NB4 (cell line): ENCODE results near the gene TMIE.

ENCODE experiments used
- MYC ChIP-seq: IDR thresholded peaks from 2 replicates; pipeline ENCODE4 v1.6.1; 2011; ENCODE audit warnings: low read depth, low read length
- POLR2A ChIP-seq: IDR thresholded peaks from 2 replicates; pipeline ENCODE4 v1.6.1; 2011; ENCODE audit warnings: mild to moderate bottlenecking; ENCODE audit not compliant: insufficient read length; ENCODE audit errors: extremely low read depth
- TF ChIP-seq, protein P1 (sequence below): IDR thresholded peaks from one replicate; pipeline ENCODE4 v1.5.1; 2012; ENCODE audit warnings: low read depth, low read length
- TF ChIP-seq, protein P2 (sequence below): IDR thresholded peaks from 2 replicates; pipeline ENCODE4 v1.6.1; 2011; ENCODE audit warnings: low read depth, low read length

DNA sequence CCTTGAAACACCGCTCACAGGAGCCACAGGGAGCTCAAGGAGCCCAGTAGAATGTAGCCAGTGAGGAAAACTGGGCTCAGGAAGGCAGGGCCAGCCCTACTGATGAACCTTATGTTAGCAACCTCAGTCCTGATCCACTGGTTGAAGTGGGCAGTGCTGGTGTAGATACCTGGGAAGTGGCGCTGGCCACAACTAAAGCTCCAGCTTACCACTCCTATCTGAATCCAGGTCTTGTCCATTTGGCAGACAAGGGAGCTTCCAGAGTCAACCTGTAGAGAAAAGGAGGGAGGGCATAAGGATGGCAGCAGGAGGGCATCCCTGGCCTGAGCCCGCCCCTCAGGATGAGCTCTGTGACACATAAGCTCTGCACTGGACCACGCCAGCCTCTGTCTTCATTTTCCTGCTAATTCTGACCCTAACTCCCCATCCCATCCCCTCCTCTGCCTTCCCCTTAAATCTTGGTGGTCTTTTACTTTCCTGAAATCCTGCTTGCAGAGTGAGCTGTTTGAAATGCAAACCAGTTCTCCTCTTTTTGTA lies 18.6 kb downstream of the TMIE start:
- TF ChIP-seq, protein P1, sequence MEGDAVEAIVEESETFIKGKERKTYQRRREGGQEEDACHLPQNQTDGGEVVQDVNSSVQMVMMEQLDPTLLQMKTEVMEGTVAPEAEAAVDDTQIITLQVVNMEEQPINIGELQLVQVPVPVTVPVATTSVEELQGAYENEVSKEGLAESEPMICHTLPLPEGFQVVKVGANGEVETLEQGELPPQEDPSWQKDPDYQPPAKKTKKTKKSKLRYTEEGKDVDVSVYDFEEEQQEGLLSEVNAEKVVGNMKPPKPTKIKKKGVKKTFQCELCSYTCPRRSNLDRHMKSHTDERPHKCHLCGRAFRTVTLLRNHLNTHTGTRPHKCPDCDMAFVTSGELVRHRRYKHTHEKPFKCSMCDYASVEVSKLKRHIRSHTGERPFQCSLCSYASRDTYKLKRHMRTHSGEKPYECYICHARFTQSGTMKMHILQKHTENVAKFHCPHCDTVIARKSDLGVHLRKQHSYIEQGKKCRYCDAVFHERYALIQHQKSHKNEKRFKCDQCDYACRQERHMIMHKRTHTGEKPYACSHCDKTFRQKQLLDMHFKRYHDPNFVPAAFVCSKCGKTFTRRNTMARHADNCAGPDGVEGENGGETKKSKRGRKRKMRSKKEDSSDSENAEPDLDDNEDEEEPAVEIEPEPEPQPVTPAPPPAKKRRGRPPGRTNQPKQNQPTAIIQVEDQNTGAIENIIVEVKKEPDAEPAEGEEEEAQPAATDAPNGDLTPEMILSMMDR = no peak
- TF ChIP-seq, protein P2, sequence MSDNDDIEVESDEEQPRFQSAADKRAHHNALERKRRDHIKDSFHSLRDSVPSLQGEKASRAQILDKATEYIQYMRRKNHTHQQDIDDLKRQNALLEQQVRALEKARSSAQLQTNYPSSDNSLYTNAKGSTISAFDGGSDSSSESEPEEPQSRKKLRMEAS = no peak
- TF ChIP-seq POLR2A (no peak), MYC (no peak)
